ENCODE results near the gene NUCB2. TPM values are rescaled to one million over a fixed set of nuclear protein-coding genes. Genes with fewer than 3 reads are reported as not detected.

Gene NUCB2
- total and polyA plus RNA-seq, 2 of the 13 experiments (the other 11 are each of a cell fraction or from before 2014, with no cell fraction given): 54.2 to 82.4 TPM

- H3K4me2 ChIP-seq (ENCODE audit: low read depth, low read length): no peak overlapping the region
- H3K4me3 ChIP-seq (replicated peaks in 1 of 3; ENCODE audit: insufficient read depth in 1 of 3, low read depth in 2 of 3, low read length in 3 of 3): no peak overlapping the region
- 81% methylated on average over 3 of the region's 3 CpGs for WGBS (ENCODE audit: low lambda C conversion rate)
- DNase-seq (ENCODE audit: low spot score) (no peak), FAIRE-seq (no peak), ATAC-seq (no peak)
- H3K4me1 ChIP-seq (ENCODE audit: insufficient read depth, low read length): peaks cover 14% of the 10 kb centered on the region
- no TSS peak for BruUV-seq (replicated peaks)
- no peaks in the 10 kb centered on the region for H3K36me3 ChIP-seq (replicated peaks in 1 of 2; ENCODE audit: control insufficient read depth in 1 of 2, insufficient read depth in 2 of 2, low read length in 2 of 2)
- no peaks in the 10 kb centered on the region for H3K27me3 ChIP-seq (ENCODE audit: control insufficient read depth in 1 of 2, insufficient read depth in 2 of 2, low read length in 2 of 2)
- in situ Hi-C loops (cut with HindIII; ENCODE audit: extremely low pct_ligation_motif_present, low pct_unique_long_range_greater_than_20kb) (loop anchor here (25.0 kb wide), 1 partner anchor 157 kb away; no protein-coding TSS in a partner anchor), intact Hi-C loops (cut with micrococcal nuclease; ENCODE audit: unreplicated experiment) (no loop called here)
- H3K79me2 ChIP-seq (ENCODE audit: insufficient read depth, low read length): no peaks in the 10 kb centered on the region
- no peak for TF ChIP-seq MEIS1 (CRISPR knock-in tag; IDR thresholded peaks at IDR 0.05; ENCODE audit: borderline replicate concordance)
- TF ChIP-seq MTF1 (CRISPR knock-in tag; IDR thresholded peaks at IDR 0.05): no peak
- TF ChIP-seq SOX6 (IDR thresholded peaks at IDR 0.05): no peak
- TF ChIP-seq SOX6 (CRISPR knock-in tag; IDR thresholded peaks at IDR 0.05): no peak
- TF ChIP-seq ZEB1 (IDR thresholded peaks at IDR 0.05; ENCODE audit: insufficient replicate concordance, low read depth): no peak
- no peak for TF ChIP-seq SRSF1 (optimal IDR thresholded peaks at IDR 0.05; ENCODE audit: low read depth, low read length)
- TF ChIP-seq MIER2 (CRISPR knock-in tag; IDR thresholded peaks at IDR 0.05): no peak
- no peak for TF ChIP-seq FUBP1 (CRISPR knock-in tag; IDR thresholded peaks at IDR 0.05; ENCODE audit: borderline replicate concordance)
- no peak for TF ChIP-seq PHF20 (CRISPR knock-in tag; IDR thresholded peaks at IDR 0.05)
- TF ChIP-seq MXI1 (IDR thresholded peaks at IDR 0.05; ENCODE audit: borderline replicate concordance, low read depth, low read length): no peak
- ChIA-PET POLR2A (no interaction called here), CTCF (ENCODE audit: low intra/inter-chr PET ratio, low total read pairs) (no interaction called here)
- H4K20me1 ChIP-seq (ENCODE audit: insufficient read depth, low read length): no peaks in the 10 kb centered on the region
- no peak overlapping the region for H2AFZ ChIP-seq (ENCODE audit: low read length)
- H3K27ac ChIP-seq (ENCODE audit: extremely low read length, insufficient read depth, low read length): no peak overlapping the region
- H3K9me3 ChIP-seq (ENCODE audit: low read length): no peaks in the 10 kb centered on the region
- no peak overlapping the region for H3K9ac ChIP-seq (ENCODE audit: insufficient read depth, low read depth, low read length)
These were observed 7.6 kb upstream of the NUCB2 start for GRCh38 chr11:17268902-17269301.
